HG03064 (cell line): Measurements from ENCODE around the gene PLXDC2.

Experiments used
- ATAC-seq: cut with Tn5 transposase; IDR thresholded peaks from one replicate; pipeline ENCODE4 v1.9.1; 2021; ENCODE audit warnings: low read depth; ENCODE audit not compliant: unreplicated experiment

PLXDC2 gene

GRCh38 chr10:20234579-20234978 lies 418.3 kb downstream of the PLXDC2 start:
- ATAC-seq: no peak

- no peak for ATAC-seq
These were observed 420.9 kb downstream of the PLXDC2 start for GRCh38 chr10:20237091-20237570.

- ATAC-seq: no peak
These were observed 421.4 kb downstream of the PLXDC2 start for GRCh38 chr10:20237586-20237985.

- ATAC-seq: no peak
These were observed 424.4 kb downstream of the PLXDC2 start for GRCh38 chr10:20240643-20241042.

GRCh38 chr10:20247454-20247853 lies 431.2 kb downstream of the PLXDC2 start:
- ATAC-seq: no peak

GRCh38 chr10:20247891-20248708 lies 431.9 kb downstream of the PLXDC2 start:
- ATAC-seq: no peak

GRCh38 chr10:20254078-20254477 lies 437.8 kb downstream of the PLXDC2 start:
- no peak for ATAC-seq

- ATAC-seq: no peak
These were observed 438.3 kb downstream of the PLXDC2 start for GRCh38 chr10:20254497-20254896.

- no peak for ATAC-seq
These were observed 440.7 kb downstream of the PLXDC2 start for GRCh38 chr10:20256969-20257368.

- no peak for ATAC-seq
These were observed 441.2 kb downstream of the PLXDC2 start for GRCh38 chr10:20257422-20257821.

GRCh38 chr10:20265146-20265545 lies 448.9 kb downstream of the PLXDC2 start:
- ATAC-seq: no peak

- ATAC-seq: no peak
These were observed 451.5 kb downstream of the PLXDC2 start for GRCh38 chr10:20267734-20268133.

GRCh38 chr10:20271490-20271889 lies 455.3 kb downstream of the PLXDC2 start:
- ATAC-seq: no peak

- ATAC-seq: no peak
These were observed 456.4 kb downstream of the PLXDC2 start for GRCh38 chr10:20272608-20273007.

GRCh38 chr10:20274571-20274970 lies 458.3 kb downstream of the PLXDC2 start:
- no peak for ATAC-seq

- ATAC-seq: no peak
These were observed 460.1 kb downstream of the PLXDC2 start for GRCh38 chr10:20276127-20276979.

- no peak for ATAC-seq
These were observed 461.6 kb downstream of the PLXDC2 start for GRCh38 chr10:20277820-20278219.

- ATAC-seq: no peak
These were observed 465.3 kb downstream of the PLXDC2 start for GRCh38 chr10:20281579-20281978.

GRCh38 chr10:20287586-20287985 lies 471.4 kb downstream of the PLXDC2 start:
- no peak for ATAC-seq

GRCh38 chr10:20288060-20288459 lies 471.8 kb downstream of the PLXDC2 start:
- no peak for ATAC-seq

GRCh38 chr10:20289070-20289828 lies 473.0 kb downstream of the PLXDC2 start:
- no peak for ATAC-seq
